ENCODE measurements around the gene SELENON. TPM values are rescaled to one million over a fixed set of nuclear protein-coding genes. Genes with fewer than 3 reads are reported as not detected.

SELENON gene
- total and polyA plus RNA-seq, 7 experiments from 2014 or later, result 2.6 to 27.7 (median 25.2) TPM

- no peak overlapping the region for H3K4me3 ChIP-seq (ENCODE audit: low read length)
- Mint-ChIP-seq H3K27ac (no peak overlapping the region), H3K4me3 (no peak overlapping the region), H3K9me3 (no peaks in the 10 kb centered on the region), H3K4me1 (peaks cover 0 to 21% (median 10%) of the 10 kb centered on the region in 7 donors), H3K27me3 (no peaks in the 10 kb centered on the region), H3K36me3 (no peaks in the 10 kb centered on the region)
- H3K27ac ChIP-seq (ENCODE audit: low read depth, low read length), result no peak overlapping the region
- POLR2A ChIA-PET, result interaction anchor here (0.6 to 1.6 kb wide), 2 partner anchors 35 to 89 kb away, joined by 3 read pairs; partner anchors contain the start of gene MTFR1L
- ATAC-seq (no peak), DNase-seq (no peak)
- H3K9me3 ChIP-seq (ENCODE audit: control insufficient read depth in 2 of 3, low read length in 3 of 3), result no peaks in the 10 kb centered on the region
- CTCF ChIA-PET, result interaction anchor here (1.3 kb wide), 1 partner anchor 34 kb away, joined by 3 read pairs; no protein-coding TSS in a partner anchor
- intact Hi-C loops (cut with micrococcal nuclease), result no loop called here
- H3K27me3 ChIP-seq (ENCODE audit: control insufficient read depth in 2 of 2, insufficient read depth in 2 of 2, low read length in 2 of 2), result no peaks in the 10 kb centered on the region
- H3K36me3 ChIP-seq (ENCODE audit: control insufficient read depth in 2 of 3, insufficient read depth in 3 of 3, low read length in 3 of 3), result no peaks in the 10 kb centered on the region
- H3K4me1 ChIP-seq (ENCODE audit: control insufficient read depth in 2 of 2, insufficient read depth in 2 of 2, low read length in 2 of 2), result peaks cover 6 to 7% of the 10 kb centered on the region in 2 donors
Observed at GRCh38 chr1:25854554-25854953, 54.6 kb downstream of the SELENON start.

GRCh38 chr1:25856856-25857255 is 56.9 kb downstream of the SELENON start:
- H3K27me3 Mint-ChIP-seq, result no peaks in the 10 kb centered on the region
- H3K36me3 Mint-ChIP-seq, result no peaks in the 10 kb centered on the region
- CTCF ChIA-PET, result no interaction called here

GRCh38 chr1:25858494-25858893 is 58.5 kb downstream of the SELENON start:
- Mint-ChIP-seq H3K36me3 (peaks cover 0 to 9% (median 0%) of the 10 kb centered on the region in 5 donors), H3K27me3 (no peaks in the 10 kb centered on the region), H3K4me3 (peak overlapping the region; percentile 80 to 99 (median 94)), H3K4me1 (peaks cover 0 to 32% (median 24%) of the 10 kb centered on the region in 7 donors), H3K27ac (peak overlapping the region in 6 of 9 donors; percentile 58 to 95 (median 80)), H3K9me3 (no peaks in the 10 kb centered on the region)
- Histone ChIP-seq H3K9me3 (ENCODE audit: control insufficient read depth in 2 of 3, low read length in 3 of 3) (no peaks in the 10 kb centered on the region), H3K27me3 (ENCODE audit: control insufficient read depth in 2 of 2, insufficient read depth in 2 of 2, low read length in 2 of 2) (no peaks in the 10 kb centered on the region), H3K4me1 (ENCODE audit: control insufficient read depth in 2 of 2, insufficient read depth in 2 of 2, low read length in 2 of 2) (peaks cover 9 to 10% of the 10 kb centered on the region in 2 donors), H3K27ac (ENCODE audit: low read depth, low read length) (no peak overlapping the region), H3K36me3 (ENCODE audit: control insufficient read depth in 2 of 3, insufficient read depth in 3 of 3, low read length in 3 of 3) (no peaks in the 10 kb centered on the region), H3K4me3 (ENCODE audit: low read length) (peak overlapping the region; percentile 78)
- POLR2A ChIA-PET, result interaction anchor here (2.2 kb wide), 1 partner anchor 139 kb away, joined by 10 read pairs; the partner anchor contains the start of gene PAFAH2
- DNase-seq, result no peak
- ATAC-seq, result no peak
- CTCF ChIA-PET, result no interaction called here
- intact Hi-C loops (cut with micrococcal nuclease), result no loop called here

More at GRCh38 chr1:25856856-25857255, 56.9 kb downstream of the SELENON start:
- Mint-ChIP-seq H3K4me1 (peaks cover 0 to 32% (median 24%) of the 10 kb centered on the region in 7 donors), H3K4me3 (no peak overlapping the region), H3K27ac (no peak overlapping the region), H3K9me3 (no peaks in the 10 kb centered on the region)
- Histone ChIP-seq H3K4me3 (ENCODE audit: low read length) (no peak overlapping the region), H3K27me3 (ENCODE audit: control insufficient read depth in 2 of 2, insufficient read depth in 2 of 2, low read length in 2 of 2) (no peaks in the 10 kb centered on the region), H3K27ac (ENCODE audit: low read depth, low read length) (no peak overlapping the region), H3K9me3 (ENCODE audit: control insufficient read depth in 2 of 3, low read length in 3 of 3) (no peaks in the 10 kb centered on the region), H3K36me3 (ENCODE audit: control insufficient read depth in 2 of 3, insufficient read depth in 3 of 3, low read length in 3 of 3) (no peaks in the 10 kb centered on the region), H3K4me1 (ENCODE audit: control insufficient read depth in 2 of 2, insufficient read depth in 2 of 2, low read length in 2 of 2) (peaks cover 9 to 10% of the 10 kb centered on the region in 2 donors)
- DNase-seq (no peak), ATAC-seq (no peak)
- POLR2A ChIA-PET, result no interaction called here
- intact Hi-C loops (cut with micrococcal nuclease), result no loop called here

DNA sequence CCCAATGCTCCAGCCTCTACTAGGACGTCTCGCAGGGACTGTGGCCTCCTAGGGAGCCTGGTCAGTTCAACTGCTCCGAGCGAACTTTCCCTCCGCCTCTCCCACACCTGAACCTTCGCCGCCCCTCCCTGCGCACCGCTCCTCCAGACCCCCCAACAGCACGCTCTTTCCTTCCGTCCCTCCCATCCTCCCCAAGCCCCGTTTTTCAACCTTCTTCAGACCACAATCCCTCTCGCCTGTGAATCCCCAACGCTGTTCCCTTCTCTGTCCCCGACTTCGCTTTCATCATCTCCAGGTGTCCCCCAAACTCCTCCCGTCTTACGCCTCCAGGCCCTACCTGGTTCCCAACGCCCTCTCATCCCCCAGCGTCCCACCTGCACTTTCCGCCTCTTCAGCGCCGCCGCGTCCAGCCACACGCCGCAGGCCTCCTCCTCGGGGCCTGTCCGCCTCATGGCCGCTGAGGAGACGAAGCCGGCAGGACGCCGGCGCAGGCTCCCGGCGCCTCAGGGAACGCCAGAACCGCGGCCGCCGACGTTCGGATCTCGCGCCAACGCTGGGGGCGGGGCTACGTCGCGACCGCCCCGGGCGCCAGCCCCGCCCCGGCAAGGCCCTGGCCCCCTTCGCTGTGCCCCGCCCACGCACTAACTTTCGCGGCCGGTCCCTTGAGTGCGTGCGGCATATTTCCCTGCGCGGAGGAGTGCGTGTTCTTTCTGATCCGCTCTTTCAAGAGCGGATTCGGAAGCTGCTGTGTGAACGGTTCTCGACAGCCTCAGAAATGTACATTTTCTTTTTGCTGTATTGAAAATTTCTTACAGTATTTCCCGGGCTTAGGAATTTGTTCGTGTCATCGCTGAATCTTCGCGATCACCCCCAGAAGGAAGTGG is 59.2 kb downstream of the SELENON start, which contains the start of gene AUNIP:
AUNIP (minus strand) TSS at position 552 of the 884 bp plus-strand sequence; CDS start at position 452, 100 bp downstream.
- H3K4me3 Mint-ChIP-seq, result peak within 1 kb of the TSS; percentile 87 to 99 (median 94)
- CTCF ChIA-PET, result no interaction called here
- no peaks in the 10 kb centered on the region for H3K9me3 Mint-ChIP-seq
- peaks cover 0 to 32% (median 24%) of the 10 kb centered on the region in 7 donors for H3K4me1 Mint-ChIP-seq
- ATAC-seq (peak; percentile 100), DNase-seq (peak; percentile 84 to 95 (median 90))
- POLR2A ChIA-PET, result interaction anchor here (0.7 to 2.5 kb wide), 9 partner anchors 11 to 611 kb away, joined by 3 to 10 read pairs (median 5); partner anchors contain the start of genes MTFR1L, PAFAH2 and PAQR7
- no peaks in the 10 kb centered on the region for H3K9me3 ChIP-seq (ENCODE audit: control insufficient read depth in 2 of 3, low read length in 3 of 3)
- no peaks in the 10 kb centered on the region for H3K27me3 ChIP-seq (ENCODE audit: control insufficient read depth in 2 of 2, insufficient read depth in 2 of 2, low read length in 2 of 2)
- peak within 1 kb of the TSS; percentile 77 for H3K27ac ChIP-seq (ENCODE audit: low read depth, low read length)
- H3K4me1 ChIP-seq (ENCODE audit: control insufficient read depth in 2 of 2, insufficient read depth in 2 of 2, low read length in 2 of 2), result peaks cover 9 to 10% of the 10 kb centered on the region in 2 donors
- H3K4me3 ChIP-seq (ENCODE audit: low read length), result peak within 1 kb of the TSS; percentile 78
- intact Hi-C loops (cut with micrococcal nuclease), result loop anchor here (1.0 kb wide), 5 partner anchors 16 to 139 kb away; partner anchors contain the start of genes PAFAH2 (in 2 of the 2), PAQR7 (in 2 of the 2) and STMN1 (in 1 of the 2)
- H3K36me3 ChIP-seq (ENCODE audit: control insufficient read depth in 2 of 3, insufficient read depth in 3 of 3, low read length in 3 of 3), result no peaks in the 10 kb centered on the region
- H3K36me3 Mint-ChIP-seq, result peaks cover 0 to 9% (median 0%) of the 10 kb centered on the region in 5 donors
- peak within 1 kb of the TSS; percentile 83 to 97 (median 95) for H3K27ac Mint-ChIP-seq
- no peaks in the 10 kb centered on the region for H3K27me3 Mint-ChIP-seq

DNA sequence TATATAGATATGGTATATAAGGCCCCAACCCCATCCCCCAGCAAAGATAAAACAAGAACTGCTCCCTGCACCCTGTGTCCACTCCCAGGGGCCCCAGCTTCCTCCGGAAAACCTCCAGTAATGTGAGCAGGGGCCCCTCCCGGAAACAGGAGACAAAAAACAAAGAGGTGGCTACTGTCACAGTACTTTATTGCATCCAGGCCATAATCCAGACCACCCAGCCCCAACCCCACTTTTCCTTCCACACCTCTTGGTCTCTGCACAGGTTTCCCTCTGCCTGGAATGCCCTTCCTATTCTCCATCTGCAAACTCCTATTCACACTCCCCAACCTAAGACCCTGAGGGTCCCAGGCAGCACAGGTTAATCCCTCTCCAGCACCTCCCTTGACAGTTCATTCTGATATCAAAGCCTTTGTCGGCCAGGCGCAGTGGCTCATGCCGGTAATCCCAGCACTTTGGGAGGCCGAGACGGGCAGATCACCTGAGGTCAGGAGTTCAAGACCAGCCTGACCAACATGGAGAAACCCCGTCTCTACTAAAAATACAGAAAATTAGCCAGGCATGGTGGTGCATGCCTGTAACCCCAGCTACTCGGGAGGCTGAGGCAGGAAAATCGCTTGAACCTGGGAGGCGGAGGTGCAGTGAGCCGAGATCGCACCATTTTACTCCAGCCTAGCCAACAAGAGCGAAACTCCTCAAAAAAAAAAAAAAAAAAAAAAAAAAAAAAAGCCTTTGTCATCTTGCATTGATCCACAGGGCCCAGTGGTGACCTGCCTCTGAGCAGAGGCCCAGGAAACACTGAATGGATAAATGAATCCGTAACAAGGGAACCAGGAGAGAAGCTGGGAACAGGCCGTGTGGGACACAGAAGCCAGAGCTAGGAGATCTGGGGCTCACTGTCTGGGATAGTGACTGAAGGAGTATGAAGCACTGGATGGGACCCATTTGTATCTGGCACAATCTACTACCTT is 61.6 kb downstream of the SELENON start:
- DNase-seq, result no peak
- Histone ChIP-seq H3K4me3 (ENCODE audit: low read length) (no peak overlapping the region), H3K36me3 (ENCODE audit: control insufficient read depth in 2 of 3, insufficient read depth in 3 of 3, low read length in 3 of 3) (no peaks in the 10 kb centered on the region), H3K27me3 (ENCODE audit: control insufficient read depth in 2 of 2, insufficient read depth in 2 of 2, low read length in 2 of 2) (no peaks in the 10 kb centered on the region), H3K9me3 (ENCODE audit: control insufficient read depth in 2 of 3, low read length in 3 of 3) (no peaks in the 10 kb centered on the region), H3K4me1 (ENCODE audit: control insufficient read depth in 2 of 2, insufficient read depth in 2 of 2, low read length in 2 of 2) (peaks cover 9 to 10% of the 10 kb centered on the region in 2 donors), H3K27ac (ENCODE audit: low read depth, low read length) (no peak overlapping the region)
- Mint-ChIP-seq H3K27me3 (no peaks in the 10 kb centered on the region), H3K4me1 (peaks cover 0 to 26% (median 24%) of the 10 kb centered on the region in 7 donors), H3K36me3 (peaks cover 0 to 9% (median 0%) of the 10 kb centered on the region in 5 donors), H3K4me3 (peak overlapping the region in 6 of 10 donors; percentile 20 to 48 (median 36)), H3K9me3 (no peaks in the 10 kb centered on the region), H3K27ac (peak overlapping the region in 4 of 9 donors; percentile 10 to 51 (median 35))
- CTCF ChIA-PET, result interaction anchor here (1.1 kb wide), 1 partner anchor 136 kb away, joined by 4 read pairs; the partner anchor contains the start of gene PAFAH2
- ATAC-seq, result no peak
- intact Hi-C loops (cut with micrococcal nuclease), result no loop called here
- POLR2A ChIA-PET, result interaction anchor here (0.6 to 2.5 kb wide), 5 partner anchors 13 to 315 kb away, joined by 3 to 7 read pairs (median 3); no protein-coding TSS in a partner anchor

Data from naive thymus-derived CD4-positive, alpha-beta T cell (primary cell).